Endothelial cell (in vitro differentiated cells): ENCODE measurements around the gene IGFL3. TPM values are rescaled to one million over a fixed set of nuclear protein-coding genes. Genes with fewer than 3 reads are reported as not detected.

Experiments used
- DNase-seq: peaks from one replicate; pipeline ENCODE4 v3.0.0; 2021; ENCODE audit warnings: low spot score
- H3K27ac Mint-ChIP-seq: one replicate; pipeline ENCODE4 v1.8.0; 2021; ENCODE audit warnings: mixed read lengths, inconsistent platforms; ENCODE audit not compliant: unreplicated experiment
- H3K27me3 Mint-ChIP-seq: one replicate; pipeline ENCODE4 v1.8.0; 2021; ENCODE audit warnings: mild to moderate bottlenecking, moderate library complexity, mixed read lengths, inconsistent platforms; ENCODE audit not compliant: unreplicated experiment
- H3K36me3 Mint-ChIP-seq: one replicate; pipeline ENCODE4 v1.8.0; 2021; ENCODE audit warnings: mild to moderate bottlenecking, low read depth, mixed read lengths, inconsistent platforms; ENCODE audit not compliant: unreplicated experiment
- H3K4me1 Mint-ChIP-seq: one replicate; pipeline ENCODE4 v1.8.0; 2021; ENCODE audit warnings: mild to moderate bottlenecking, mixed read lengths, inconsistent platforms; ENCODE audit not compliant: unreplicated experiment
- H3K4me3 Mint-ChIP-seq: one replicate; pipeline ENCODE4 v1.8.0; 2021; ENCODE audit warnings: mild to moderate bottlenecking, mixed read lengths, inconsistent platforms; ENCODE audit not compliant: unreplicated experiment
- H3K9me3 Mint-ChIP-seq: one replicate; pipeline ENCODE4 v1.8.0; 2021; ENCODE audit warnings: mixed read lengths, inconsistent platforms; ENCODE audit not compliant: unreplicated experiment
- CTCF ChIP-seq: fragments of 200-600 bp; sonication (generic); IDR thresholded peaks from one replicate; pipeline ENCODE4 v1.5.0; 2021; ENCODE audit warnings: antibody characterized with exemption; ENCODE audit not compliant: unreplicated experiment
- total RNA-seq: library from RNA; stranded (reverse); fragmentation: NEBNext Ultra II Directional; extraction: Animal tissue kit (Norgen Biotek cat#: 25700); gene quantifications from one replicate; pipeline ENCODE4 v1.2.1, GENCODE V29; 2021; ENCODE audit not compliant: unreplicated experiment

Gene IGFL3
- total RNA-seq, 1 donor from 2014 or later, result not detected

GRCh38 chr19:46100344-46100743, 24.1 kb downstream of the IGFL3 start:
- no peak for DNase-seq
- Mint-ChIP-seq H3K36me3 (peaks cover 5% of the 10 kb centered on the region), H3K4me1 (no peaks in the 10 kb centered on the region), H3K9me3 (peaks cover 8% of the 10 kb centered on the region), H3K4me3 (no peak overlapping the region), H3K27me3 (peaks cover 5% of the 10 kb centered on the region), H3K27ac (no peak overlapping the region)
- no peak for TF ChIP-seq CTCF

DNA sequence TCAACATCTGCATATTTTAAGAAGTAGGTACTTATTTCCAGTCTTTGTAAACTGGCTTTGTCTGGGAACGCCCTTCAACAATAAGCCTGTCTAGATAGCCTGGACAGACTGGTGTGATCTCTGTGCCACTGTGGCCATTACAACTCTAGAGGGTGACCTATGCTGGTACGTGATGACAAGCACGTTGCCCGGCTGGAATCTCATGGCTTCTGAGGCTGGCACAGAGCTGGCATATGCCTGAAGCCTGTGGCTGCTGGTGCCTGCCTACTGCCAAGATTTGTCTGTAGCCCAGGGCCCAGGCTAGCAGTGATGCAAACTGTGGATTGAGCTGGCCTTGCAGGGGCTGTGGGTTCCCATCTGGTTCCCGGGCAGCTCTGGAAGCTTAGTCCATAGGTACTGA, 34.0 kb downstream of the IGFL3 start:
- Mint-ChIP-seq H3K9me3 (peaks cover 9% of the 10 kb centered on the region), H3K4me3 (no peak overlapping the region)
- no peak for TF ChIP-seq CTCF

DNA sequence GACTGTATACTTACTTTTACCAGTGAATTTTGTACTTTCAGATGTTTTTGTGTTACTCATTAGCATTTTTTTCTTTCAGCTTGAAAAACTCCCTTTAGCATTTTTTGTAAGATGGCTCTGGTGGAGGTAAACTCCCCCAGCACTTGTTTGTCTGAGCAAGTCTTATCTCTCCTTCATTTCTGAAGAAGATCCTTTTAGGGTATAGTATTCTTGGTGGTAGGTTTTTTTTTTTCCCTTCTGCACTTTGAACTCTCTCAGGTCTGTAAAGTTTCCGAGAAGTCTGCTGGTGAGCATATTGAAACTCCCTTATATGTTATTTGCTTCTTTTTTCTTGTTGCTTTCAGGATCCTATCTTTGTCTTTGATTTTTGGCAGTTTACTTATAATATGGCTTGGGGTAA, 35.1 kb downstream of the IGFL3 start:
- Mint-ChIP-seq H3K9me3 (peaks cover 9% of the 10 kb centered on the region), H3K36me3 (peaks cover 8% of the 10 kb centered on the region), H3K4me3 (no peak overlapping the region), H3K27ac (no peak overlapping the region), H3K4me1 (peaks cover 3% of the 10 kb centered on the region), H3K27me3 (peaks cover 2% of the 10 kb centered on the region)
- TF ChIP-seq CTCF, result no peak
- no peak for DNase-seq

More for the DNA sequence above, 34.0 kb downstream of the IGFL3 start:
- Mint-ChIP-seq H3K4me1 (peaks cover 3% of the 10 kb centered on the region), H3K27ac (no peak overlapping the region), H3K36me3 (peaks cover 8% of the 10 kb centered on the region), H3K27me3 (peaks cover 4% of the 10 kb centered on the region)
- no peak for DNase-seq

DNA sequence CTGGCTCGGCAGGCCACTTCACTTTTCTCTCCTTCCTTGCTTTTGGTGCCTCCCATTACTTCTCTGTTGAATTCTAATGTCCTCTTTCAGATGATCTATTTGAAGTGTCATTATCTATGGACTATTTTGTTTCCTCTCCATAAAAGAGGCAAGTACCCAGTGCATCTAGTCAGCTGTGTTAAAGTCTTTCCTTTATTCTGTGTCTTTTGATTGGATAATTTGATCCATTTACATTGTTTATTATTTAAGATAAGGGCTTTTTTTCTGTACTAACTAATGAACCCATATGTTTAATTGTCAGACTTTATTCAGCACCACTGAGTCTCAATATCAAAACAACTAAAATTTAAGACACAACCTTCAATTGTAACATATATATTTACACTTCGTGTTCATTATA, 36.4 kb downstream of the IGFL3 start:
- peaks cover 9% of the 10 kb centered on the region for H3K9me3 Mint-ChIP-seq
- peaks cover 2% of the 10 kb centered on the region for H3K27me3 Mint-ChIP-seq
- no peak overlapping the region for H3K27ac Mint-ChIP-seq
- TF ChIP-seq CTCF, result no peak
- H3K4me1 Mint-ChIP-seq, result peaks cover 3% of the 10 kb centered on the region
- H3K4me3 Mint-ChIP-seq, result no peak overlapping the region
- no peak for DNase-seq
- peaks cover 8% of the 10 kb centered on the region for H3K36me3 Mint-ChIP-seq

- Mint-ChIP-seq H3K27me3 (peaks cover 2% of the 10 kb centered on the region), H3K9me3 (peaks cover 9% of the 10 kb centered on the region), H3K36me3 (peaks cover 8% of the 10 kb centered on the region), H3K4me1 (peaks cover 3% of the 10 kb centered on the region), H3K27ac (no peak overlapping the region), H3K4me3 (no peak overlapping the region)
- TF ChIP-seq CTCF, result no peak
- DNase-seq, result no peak
Observed at GRCh38 chr19:46085888-46086287, 38.6 kb downstream of the IGFL3 start.
